ENCODE data around the gene PDGFRB. TPM values are rescaled to one million over a fixed set of nuclear protein-coding genes. Genes with fewer than 3 reads are reported as not detected.

PDGFRB gene
- total RNA-seq, 1 experiment from 2014 or later, result 0.66 TPM

DNA sequence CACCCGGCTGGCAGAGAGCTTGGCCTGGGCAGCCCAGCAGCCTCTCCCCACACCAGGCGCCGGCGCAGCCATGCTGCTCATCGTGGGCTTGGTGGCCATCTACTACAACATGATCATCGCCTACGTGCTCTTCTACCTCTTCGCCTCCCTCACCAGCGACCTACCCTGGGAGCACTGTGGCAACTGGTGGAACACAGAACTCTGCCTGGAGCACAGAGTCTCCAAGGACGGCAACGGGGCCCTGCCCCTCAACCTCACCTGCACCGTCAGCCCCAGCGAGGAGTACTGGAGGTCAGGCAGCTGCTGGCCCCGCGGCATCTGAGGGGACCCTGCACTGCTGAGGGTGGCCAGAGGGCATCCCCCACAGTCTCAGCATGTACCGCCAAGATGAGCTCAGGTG is 41.3 kb upstream of the PDGFRB start:
- H3K27me3 ChIP-seq (ENCODE audit: low read length), result peaks cover 20% of the 10 kb centered on the region
- no peaks in the 10 kb centered on the region for H3K9me3 ChIP-seq (ENCODE audit: low read length)
- no peak overlapping the region for H3K9ac ChIP-seq (ENCODE audit: low read length)
- ChIA-PET CTCF (no interaction called here), POLR2A (ENCODE audit: unreplicated experiment) (no interaction called here)
- H3K9me2 ChIP-seq (replicated peaks; ENCODE audit: low read length), result no peaks in the 10 kb centered on the region
- intact Hi-C loops (cut with micrococcal nuclease), result no loop called here
- no peaks in the 10 kb centered on the region for H3K4me1 ChIP-seq (ENCODE audit: insufficient read depth, low read length)
- no peaks in the 10 kb centered on the region for H3K36me3 ChIP-seq (ENCODE audit: low read depth, low read length)
- DNase-seq (no peak), ATAC-seq (no peak)
- no peak overlapping the region for H2AFZ ChIP-seq (ENCODE audit: low read length)
- H3K27ac ChIP-seq (ENCODE audit: low read length), result no peak overlapping the region
- H4K20me1 ChIP-seq (ENCODE audit: low read length), result no peaks in the 10 kb centered on the region
- H3F3A ChIP-seq (ENCODE audit: low read length, unreplicated experiment), result no peaks in the 10 kb centered on the region
- no peak overlapping the region for H3K4me2 ChIP-seq (ENCODE audit: low read length)
- no TSS peak for BruUV-seq (replicated peaks)
- TF ChIP-seq EZH2 (IDR thresholded peaks at IDR 0.05; ENCODE audit: low read length, unreplicated experiment), result no peak
- TF ChIP-seq CTCF (conservative IDR thresholded peaks at IDR 0.05; ENCODE audit: low read depth, low read length), result no peak
- no peak for TF ChIP-seq EZH2phosphoT487 (IDR thresholded peaks at IDR 0.05; ENCODE audit: borderline replicate concordance, low read length)
- H3K79me2 ChIP-seq (ENCODE audit: low read length), result no peaks in the 10 kb centered on the region
- no peak overlapping the region for H3K4me3 ChIP-seq (ENCODE audit: low read length)

DNA sequence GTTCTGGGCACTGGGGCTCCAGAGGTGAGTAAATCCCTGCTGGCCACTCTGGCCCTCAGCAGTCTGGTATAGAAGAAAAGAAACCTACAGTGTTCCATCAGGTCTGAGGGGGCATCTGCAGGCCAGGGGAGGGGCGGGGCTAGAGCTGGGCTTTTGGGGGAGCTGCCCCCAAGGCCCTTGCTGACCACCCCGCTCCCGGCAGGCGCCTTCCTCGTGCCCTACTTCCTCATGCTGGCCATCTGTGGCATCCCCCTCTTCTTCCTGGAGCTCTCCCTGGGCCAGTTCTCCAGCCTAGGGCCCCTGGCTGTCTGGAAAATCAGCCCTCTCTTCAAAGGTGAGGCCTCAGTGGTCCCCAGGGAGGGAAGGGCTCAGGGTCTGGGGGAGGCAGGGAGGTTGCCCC is 40.9 kb upstream of the PDGFRB start:
- no peaks in the 10 kb centered on the region for H3K36me3 ChIP-seq (ENCODE audit: low read depth, low read length)
- H3K9ac ChIP-seq (ENCODE audit: low read length), result no peak overlapping the region
- DNase-seq (no peak), ATAC-seq (no peak)
- H3K4me2 ChIP-seq (ENCODE audit: low read length), result no peak overlapping the region
- intact Hi-C loops (cut with micrococcal nuclease), result no loop called here
- H3K27me3 ChIP-seq (ENCODE audit: low read length), result peaks cover 24% of the 10 kb centered on the region
- no peaks in the 10 kb centered on the region for H3K4me1 ChIP-seq (ENCODE audit: insufficient read depth, low read length)
- no peaks in the 10 kb centered on the region for H3F3A ChIP-seq (ENCODE audit: low read length, unreplicated experiment)
- no peaks in the 10 kb centered on the region for H3K9me3 ChIP-seq (ENCODE audit: low read length)
- no TSS peak for BruUV-seq (replicated peaks)
- H3K9me2 ChIP-seq (replicated peaks; ENCODE audit: low read length), result no peaks in the 10 kb centered on the region
- ChIA-PET POLR2A (ENCODE audit: unreplicated experiment) (no interaction called here), CTCF (no interaction called here)
- no peak overlapping the region for H3K27ac ChIP-seq (ENCODE audit: low read length)
- TF ChIP-seq CTCF (conservative IDR thresholded peaks at IDR 0.05; ENCODE audit: low read depth, low read length) (no peak), EZH2 (IDR thresholded peaks at IDR 0.05; ENCODE audit: low read length, unreplicated experiment) (no peak), EZH2phosphoT487 (IDR thresholded peaks at IDR 0.05; ENCODE audit: borderline replicate concordance, low read length) (no peak)
- no peaks in the 10 kb centered on the region for H3K79me2 ChIP-seq (ENCODE audit: low read length)
- H4K20me1 ChIP-seq (ENCODE audit: low read length), result no peaks in the 10 kb centered on the region
- no peak overlapping the region for H3K4me3 ChIP-seq (ENCODE audit: low read length)
- H2AFZ ChIP-seq (ENCODE audit: low read length), result no peak overlapping the region

GRCh38 chr5:150195736-150196485 is 40.3 kb upstream of the PDGFRB start:
- no TSS peak for BruUV-seq (replicated peaks)
- Histone ChIP-seq H3K4me3 (ENCODE audit: low read length) (no peak overlapping the region), H3K9me2 (replicated peaks; ENCODE audit: low read length) (no peaks in the 10 kb centered on the region), H3K79me2 (ENCODE audit: low read length) (no peaks in the 10 kb centered on the region), H4K20me1 (ENCODE audit: low read length) (no peaks in the 10 kb centered on the region), H3K36me3 (ENCODE audit: low read depth, low read length) (no peaks in the 10 kb centered on the region), H3F3A (ENCODE audit: low read length, unreplicated experiment) (no peaks in the 10 kb centered on the region), H2AFZ (ENCODE audit: low read length) (no peak overlapping the region), H3K9me3 (ENCODE audit: low read length) (no peaks in the 10 kb centered on the region), H3K4me1 (ENCODE audit: insufficient read depth, low read length) (no peaks in the 10 kb centered on the region), H3K9ac (ENCODE audit: low read length) (no peak overlapping the region), H3K27ac (ENCODE audit: low read length) (no peak overlapping the region), H3K27me3 (ENCODE audit: low read length) (peaks cover 27% of the 10 kb centered on the region), H3K4me2 (ENCODE audit: low read length) (no peak overlapping the region)
- intact Hi-C loops (cut with micrococcal nuclease), result no loop called here
- TF ChIP-seq CTCF (conservative IDR thresholded peaks at IDR 0.05; ENCODE audit: low read depth, low read length) (no peak), EZH2phosphoT487 (IDR thresholded peaks at IDR 0.05; ENCODE audit: borderline replicate concordance, low read length) (no peak), EZH2 (IDR thresholded peaks at IDR 0.05; ENCODE audit: low read length, unreplicated experiment) (no peak)
- POLR2A ChIA-PET (ENCODE audit: unreplicated experiment), result no interaction called here
- ATAC-seq, result no peak
- no peak for DNase-seq
- CTCF ChIA-PET, result no interaction called here
